ENCODE data around the gene DDI2.

DNA sequence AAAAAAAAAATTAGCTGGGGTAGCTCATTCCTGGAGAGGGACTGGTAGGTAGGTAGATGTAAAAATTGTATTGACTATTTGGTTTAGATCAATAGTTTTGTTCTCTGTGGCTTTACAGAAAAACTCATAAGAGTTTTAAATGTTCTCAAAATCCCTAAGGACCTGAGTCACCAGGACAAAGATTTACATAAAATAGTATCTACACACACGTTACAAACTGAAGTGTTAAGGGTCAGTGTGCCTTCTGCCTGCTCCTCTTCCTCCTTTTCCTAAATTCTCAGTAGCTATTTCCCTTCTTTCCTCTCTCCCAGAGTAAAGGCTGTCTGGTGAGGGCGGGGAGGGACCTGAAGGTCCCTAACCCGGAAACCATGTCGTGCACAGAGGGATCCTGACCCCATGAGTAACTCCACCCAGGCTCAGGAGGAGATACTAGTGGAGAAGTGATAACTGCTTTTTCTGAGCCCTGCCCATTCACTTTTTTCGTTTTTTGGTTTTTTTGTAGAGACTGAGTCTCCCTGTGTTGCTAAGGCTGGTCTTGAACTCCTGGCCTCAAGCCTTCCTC lies 74.9 kb downstream of the DDI2 start:
- TF ChIP-seq, protein P1, sequence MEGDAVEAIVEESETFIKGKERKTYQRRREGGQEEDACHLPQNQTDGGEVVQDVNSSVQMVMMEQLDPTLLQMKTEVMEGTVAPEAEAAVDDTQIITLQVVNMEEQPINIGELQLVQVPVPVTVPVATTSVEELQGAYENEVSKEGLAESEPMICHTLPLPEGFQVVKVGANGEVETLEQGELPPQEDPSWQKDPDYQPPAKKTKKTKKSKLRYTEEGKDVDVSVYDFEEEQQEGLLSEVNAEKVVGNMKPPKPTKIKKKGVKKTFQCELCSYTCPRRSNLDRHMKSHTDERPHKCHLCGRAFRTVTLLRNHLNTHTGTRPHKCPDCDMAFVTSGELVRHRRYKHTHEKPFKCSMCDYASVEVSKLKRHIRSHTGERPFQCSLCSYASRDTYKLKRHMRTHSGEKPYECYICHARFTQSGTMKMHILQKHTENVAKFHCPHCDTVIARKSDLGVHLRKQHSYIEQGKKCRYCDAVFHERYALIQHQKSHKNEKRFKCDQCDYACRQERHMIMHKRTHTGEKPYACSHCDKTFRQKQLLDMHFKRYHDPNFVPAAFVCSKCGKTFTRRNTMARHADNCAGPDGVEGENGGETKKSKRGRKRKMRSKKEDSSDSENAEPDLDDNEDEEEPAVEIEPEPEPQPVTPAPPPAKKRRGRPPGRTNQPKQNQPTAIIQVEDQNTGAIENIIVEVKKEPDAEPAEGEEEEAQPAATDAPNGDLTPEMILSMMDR (IDR thresholded peaks at IDR 0.05; ENCODE audit: insufficient read depth, low read length, poor library complexity, severe bottlenecking) = no peak
- no peak for TF ChIP-seq EZH2phosphoT487 (conservative IDR thresholded peaks at IDR 0.05; ENCODE audit: low read length)

Data from SU-DHL-6 (cell line).